A673 (cell line): ENCODE measurements around the gene ICAM5. TPM values are rescaled to one million over a fixed set of nuclear protein-coding genes. Genes with fewer than 3 reads are reported as not detected.

Experiments used
- BruUV-seq: library from RNA; stranded (reverse); fragments of 400-500 nt; replicated peaks from 2 replicates; lab custom pipeline; 2021; lab: Mats Ljungman, UMichigan
- CTCF ChIA-PET: fragments of 300-600 bp; sonication (Branson Sonifier 250); formaldehyde crosslinking; loops from one replicate; lab custom pipeline; 2022; ENCODE audit warnings: antibody characterized with exemption; lab: Charles Lee
- POLR2A ChIA-PET: fragments of 300-600 bp; sonication (Branson Sonifier 250); formaldehyde crosslinking; loops from one replicate; lab custom pipeline; 2022; ENCODE audit warnings: antibody characterized with exemption; ENCODE audit not compliant: low non-redundant PET; lab: Charles Lee
- DNase-seq: peaks from one replicate; pipeline ENCODE4 v3.0.0-alpha.2; 2015; ENCODE audit warnings: low spot score
- H3K27ac ChIP-seq: fragments of 200-600 bp; sonication (generic); 2 replicates; pipeline ENCODE4 v1.5.1; 2016; ENCODE audit warnings: mixed run types, low read depth, mild to moderate bottlenecking, mixed read lengths, antibody characterized with exemption, low read length; ENCODE audit not compliant: poor library complexity, severe bottlenecking
- H3K27me3 ChIP-seq: fragments of 200-600 bp; sonication (generic); replicated peaks from 2 replicates; pipeline ENCODE4 v1.6.1; 2017; ENCODE audit warnings: mixed run types, low read depth, mild to moderate bottlenecking, mixed read lengths, antibody characterized with exemption, low read length; ENCODE audit not compliant: insufficient read depth, poor library complexity
- H3K36me3 ChIP-seq: fragments of 200-600 bp; sonication (generic); 2 replicates; pipeline ENCODE4 v1.6.1; 2016; ENCODE audit warnings: mixed run types, mild to moderate bottlenecking, mixed read lengths, antibody characterized with exemption, low read length; ENCODE audit not compliant: insufficient read depth, poor library complexity, severe bottlenecking
- H3K4me1 ChIP-seq: fragments of 200-600 bp; sonication (generic); 2 replicates; pipeline ENCODE4 v1.6.1; 2017; ENCODE audit warnings: mixed run types, mild to moderate bottlenecking, mixed read lengths, antibody characterized with exemption, low read length; ENCODE audit not compliant: insufficient read depth, poor library complexity, severe bottlenecking
- H3K4me3 ChIP-seq: fragments of 200-600 bp; sonication (generic); 2 replicates; pipeline ENCODE4 v1.5.1; 2016; ENCODE audit warnings: low read depth, mixed run types, mild to moderate bottlenecking, mixed read lengths, low read length; ENCODE audit not compliant: poor library complexity, severe bottlenecking
- H3K9me3 ChIP-seq: fragments of 200-600 bp; sonication (generic); 2 replicates; pipeline ENCODE4 v1.6.1; 2016; ENCODE audit warnings: mixed run types, low read depth, mild to moderate bottlenecking, mixed read lengths, antibody characterized with exemption, low read length; ENCODE audit not compliant: poor library complexity, severe bottlenecking
- CTCF ChIP-seq: fragments of 300-800, 200-600 bp; sonication (generic); conservative IDR thresholded peaks from 2 replicates; pipeline ENCODE4 v1.5.1; 2017; ENCODE audit warnings: low read depth, mild to moderate bottlenecking, antibody characterized with exemption, low read length, moderate library complexity, mixed read lengths
- EZH2 ChIP-seq: fragments of 200-600 bp; sonication (generic); IDR thresholded peaks from 2 replicates; pipeline ENCODE4 v1.6.1; 2017; ENCODE audit warnings: borderline replicate concordance, low read depth, mild to moderate bottlenecking, mixed read lengths, antibody characterized with exemption, low read length; ENCODE audit not compliant: poor library complexity, severe bottlenecking
- intact Hi-C: fragments of 100-400 bp; cut with micrococcal nuclease; formaldehyde crosslinking; loops from one replicate; pipeline ENCODE4 v1.10.0; 2022; ENCODE audit not compliant: unreplicated experiment
- total RNA-seq: library from RNA; stranded (reverse); gene quantifications from 2 replicates; pipeline ENCODE4 v1.2.3, GENCODE V29; 2021

The ICAM5 gene
- total RNA-seq, 1 experiment from 2014 or later: 4.6 TPM

DNA sequence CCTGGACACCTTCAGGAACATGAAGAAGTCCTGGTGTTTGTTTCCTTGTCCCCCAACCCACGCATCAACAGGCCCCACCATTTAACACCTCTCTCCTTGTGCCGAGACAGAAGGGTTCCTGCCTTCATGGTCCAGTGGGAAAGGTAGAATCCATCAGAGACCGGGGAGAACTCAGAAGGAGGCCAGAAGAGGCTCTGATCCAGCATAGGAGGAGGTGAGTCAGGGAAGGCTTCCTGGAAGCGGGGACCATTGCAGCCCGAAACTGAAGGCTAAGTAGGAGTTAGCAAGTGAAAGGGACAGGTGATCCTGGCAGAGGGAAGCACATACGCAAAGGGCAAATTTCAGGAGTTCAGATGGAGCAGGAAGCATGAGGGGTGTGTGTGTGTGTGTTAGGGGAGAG, 49.2 kb downstream of the ICAM5 start:
- Histone ChIP-seq H3K4me3 (no peak overlapping the region), H3K27me3 (no peaks in the 10 kb centered on the region), H3K4me1 (peaks cover 20% of the 10 kb centered on the region), H3K9me3 (no peaks in the 10 kb centered on the region), H3K36me3 (no peaks in the 10 kb centered on the region), H3K27ac (no peak overlapping the region)
- no peak for TF ChIP-seq EZH2
- TF ChIP-seq CTCF: no peak
- no peak for DNase-seq
- no TSS peak for BruUV-seq
- CTCF ChIA-PET: no interaction called here
- intact Hi-C loops: loop anchor here (5.0 kb wide), 1 partner anchor 43 kb away; the partner anchor contains the start of gene TYK2
- POLR2A ChIA-PET: no interaction called here

DNA sequence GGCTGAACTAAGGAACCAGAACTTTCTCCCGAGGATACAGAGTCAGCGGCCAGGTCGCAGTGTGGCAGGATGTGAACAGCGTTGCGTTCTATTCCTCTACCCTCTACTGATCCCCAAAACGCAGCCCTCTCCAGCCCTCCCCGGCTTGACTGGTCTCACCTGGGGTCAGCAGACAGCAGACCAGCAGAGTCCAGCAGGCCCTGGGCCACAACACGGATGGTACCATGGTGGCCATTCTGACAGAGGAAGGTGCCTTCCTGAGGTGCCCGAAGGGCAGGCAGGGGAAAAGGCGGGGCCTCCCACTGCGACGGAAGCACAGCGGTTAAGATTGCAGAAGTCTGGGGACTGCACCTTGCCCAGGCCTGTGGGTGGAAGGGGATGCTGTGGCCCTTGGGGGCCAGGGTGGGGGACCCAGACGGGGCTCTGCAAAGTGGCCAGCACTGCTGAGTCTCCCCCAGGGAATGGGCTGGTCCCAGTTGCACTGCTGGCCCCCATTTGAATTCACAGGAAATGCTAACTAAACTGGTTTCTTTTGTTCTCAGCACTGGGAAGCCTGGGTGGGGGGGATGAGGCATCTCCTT, 49.7 kb downstream of the ICAM5 start, which contains the start of gene ICAM3:
ICAM3 (minus strand) TSS at position 245 of the 581 bp plus-strand sequence; CDS start at position 235, 10 bp downstream.
- TF ChIP-seq EZH2: no peak
- TF ChIP-seq CTCF: no peak
- Histone ChIP-seq H3K36me3 (no peaks in the 10 kb centered on the region), H3K27ac (no peak within 1 kb of the TSS), H3K4me1 (peaks cover 17% of the 10 kb centered on the region), H3K4me3 (no peak within 1 kb of the TSS), H3K27me3 (no peaks in the 10 kb centered on the region), H3K9me3 (no peaks in the 10 kb centered on the region)
- no peak for DNase-seq
- intact Hi-C loops: loop anchor here (5.0 kb wide), 1 partner anchor 43 kb away; the partner anchor contains the start of gene TYK2
- POLR2A ChIA-PET: no interaction called here
- no TSS peak for BruUV-seq
- CTCF ChIA-PET: interaction anchor here (0.7 kb wide), 1 partner anchor 11 kb away, joined by 3 read pairs; no protein-coding TSS in a partner anchor

- DNase-seq: no peak
- no TSS peak for BruUV-seq
- intact Hi-C loops: loop anchor here (5.0 kb wide), 1 partner anchor 42 kb away; the partner anchor contains the start of gene TYK2
- ChIA-PET CTCF (interaction anchor here (0.7 kb wide), 1 partner anchor 10 kb away, joined by 3 read pairs; no protein-coding TSS in a partner anchor), POLR2A (no interaction called here)
- no peaks in the 10 kb centered on the region for H3K9me3 ChIP-seq
- no peak overlapping the region for H3K4me3 ChIP-seq
- no peaks in the 10 kb centered on the region for H3K36me3 ChIP-seq
- peaks cover 13% of the 10 kb centered on the region for H3K4me1 ChIP-seq
- H3K27me3 ChIP-seq: no peaks in the 10 kb centered on the region
- TF ChIP-seq EZH2: no peak
- TF ChIP-seq CTCF: no peak
- H3K27ac ChIP-seq: no peak overlapping the region
These were observed 50.2 kb downstream of the ICAM5 start for GRCh38 chr19:10339977-10340376.
